Immature natural killer cell (primary cell): ENCODE results near the gene SIRT6. TPM values are rescaled to one million over a fixed set of nuclear protein-coding genes. Genes with fewer than 3 reads are reported as not detected.

ENCODE experiments used
- DNase-seq, 3 donors: peaks; one replicate each; pipeline ENCODE4 v3.0.0; 2022; ENCODE audit warnings: mixed read lengths in 1 of 3
- H3K27ac Mint-ChIP-seq, 6 donors: one replicate each; pipeline ENCODE4 v1.8.0; 2020; ENCODE audit warnings: mixed read lengths in 6 of 6, mild to moderate bottlenecking in 5 of 6, inconsistent platforms in 4 of 6, moderate library complexity in 3 of 6
- H3K27me3 Mint-ChIP-seq, 3 donors: one replicate each; pipeline ENCODE4 v1.8.0; 2020 to 2021; ENCODE audit warnings: low read depth in 3 of 3, mild to moderate bottlenecking in 3 of 3, mixed read lengths in 3 of 3, moderate library complexity in 3 of 3, inconsistent platforms in 1 of 3
- H3K36me3 Mint-ChIP-seq, 3 donors: one replicate each; pipeline ENCODE4 v1.8.0; 2020; ENCODE audit warnings: mixed read lengths in 3 of 3, inconsistent platforms in 2 of 3, mild to moderate bottlenecking in 2 of 3
- H3K4me1 Mint-ChIP-seq, 2 donors: one replicate each; pipeline ENCODE4 v1.8.0; 2020; ENCODE audit warnings: inconsistent platforms in 2 of 2, mild to moderate bottlenecking in 2 of 2, mixed read lengths in 2 of 2, moderate library complexity in 1 of 2
- H3K4me3 Mint-ChIP-seq, 5 donors: one replicate each; pipeline ENCODE4 v1.8.0; 2020; ENCODE audit warnings: mild to moderate bottlenecking in 5 of 5, mixed read lengths in 5 of 5, inconsistent platforms in 3 of 5, moderate library complexity in 3 of 5
- H3K9me3 Mint-ChIP-seq, 6 donors: one replicate each; pipeline ENCODE4 v1.8.0; 2020; ENCODE audit warnings: mild to moderate bottlenecking in 6 of 6, mixed read lengths in 6 of 6, inconsistent platforms in 4 of 6, moderate library complexity in 3 of 6
- polyA plus RNA-seq, 3 donors: library from polyadenylated mRNA; unstranded; fragments of 300-500 nt; fragmentation: Illumina TruSeq; gene quantifications; one replicate each; pipeline ENCODE4 v1.2.3, GENCODE V29; 2021

Gene SIRT6
- polyA plus RNA-seq, 3 donors from 2014 or later = 0.86 to 7.4 (median 1.4) TPM

GRCh38 chr19:4215807-4216206 is 33.4 kb upstream of the SIRT6 start:
- Mint-ChIP-seq H3K4me3 (no peak overlapping the region), H3K27ac (no peak overlapping the region), H3K9me3 (no peaks in the 10 kb centered on the region), H3K4me1 (peaks cover 12 to 13% of the 10 kb centered on the region in 2 donors), H3K36me3 (peaks cover 0 to 5% (median 0%) of the 10 kb centered on the region in 3 donors), H3K27me3 (peaks cover 2 to 3% (median 2%) of the 10 kb centered on the region in 3 donors)
- DNase-seq = no peak

GRCh38 chr19:4213116-4213515 is 30.8 kb upstream of the SIRT6 start:
- H3K27ac Mint-ChIP-seq = no peak overlapping the region
- no peaks in the 10 kb centered on the region for H3K9me3 Mint-ChIP-seq

GRCh38 chr19:4210166-4210731 is 27.9 kb upstream of the SIRT6 start:
- H3K4me1 Mint-ChIP-seq = peaks cover 12 to 13% of the 10 kb centered on the region in 2 donors
- peaks cover 3 to 6% (median 5%) of the 10 kb centered on the region in 3 donors for H3K27me3 Mint-ChIP-seq
- no peaks in the 10 kb centered on the region for H3K9me3 Mint-ChIP-seq
- no peak overlapping the region for H3K4me3 Mint-ChIP-seq
- DNase-seq = no peak
- H3K36me3 Mint-ChIP-seq = no peaks in the 10 kb centered on the region
- no peak overlapping the region for H3K27ac Mint-ChIP-seq

More at GRCh38 chr19:4213116-4213515, 30.8 kb upstream of the SIRT6 start:
- DNase-seq = no peak
- Mint-ChIP-seq H3K27me3 (peaks cover 3 to 5% (median 4%) of the 10 kb centered on the region in 3 donors), H3K4me3 (no peak overlapping the region), H3K4me1 (peaks cover 12 to 13% of the 10 kb centered on the region in 2 donors), H3K36me3 (peaks cover 0 to 5% (median 0%) of the 10 kb centered on the region in 3 donors)

GRCh38 chr19:4208385-4209094 is 26.2 kb upstream of the SIRT6 start:
- Mint-ChIP-seq H3K27me3 (peaks cover 0 to 6% (median 5%) of the 10 kb centered on the region in 3 donors), H3K9me3 (no peaks in the 10 kb centered on the region), H3K27ac (no peak overlapping the region), H3K4me1 (no peaks in the 10 kb centered on the region), H3K4me3 (no peak overlapping the region), H3K36me3 (no peaks in the 10 kb centered on the region)
- DNase-seq = no peak

GRCh38 chr19:4206818-4207484 is 24.6 kb upstream of the SIRT6 start:
- Mint-ChIP-seq H3K36me3 (no peaks in the 10 kb centered on the region), H3K9me3 (no peaks in the 10 kb centered on the region), H3K4me1 (no peaks in the 10 kb centered on the region), H3K4me3 (no peak overlapping the region), H3K27ac (no peak overlapping the region), H3K27me3 (peaks cover 0 to 8% (median 6%) of the 10 kb centered on the region in 3 donors)
- DNase-seq = no peak

- peaks cover 6 to 7% (median 7%) of the 10 kb centered on the region in 3 donors for H3K36me3 Mint-ChIP-seq
- H3K4me3 Mint-ChIP-seq = no peak overlapping the region
- H3K27me3 Mint-ChIP-seq = peaks cover 6 to 19% (median 15%) of the 10 kb centered on the region in 3 donors
- H3K9me3 Mint-ChIP-seq = peaks cover 0 to 9% (median 2%) of the 10 kb centered on the region in 6 donors
- DNase-seq = no peak
- peaks cover 7 to 11% of the 10 kb centered on the region in 2 donors for H3K4me1 Mint-ChIP-seq
- H3K27ac Mint-ChIP-seq = no peak overlapping the region
Measured at GRCh38 chr19:4201798-4202197, 19.4 kb upstream of the SIRT6 start.

GRCh38 chr19:4200940-4201542 is 18.7 kb upstream of the SIRT6 start:
- no peak for DNase-seq
- Mint-ChIP-seq H3K27me3 (peaks cover 11 to 24% (median 19%) of the 10 kb centered on the region in 3 donors), H3K36me3 (peaks cover 6 to 10% (median 7%) of the 10 kb centered on the region in 3 donors), H3K4me1 (peaks cover 7 to 11% of the 10 kb centered on the region in 2 donors), H3K4me3 (no peak overlapping the region), H3K27ac (no peak overlapping the region), H3K9me3 (peaks cover 0 to 9% (median 2%) of the 10 kb centered on the region in 6 donors)

- peaks cover 6 to 11% (median 7%) of the 10 kb centered on the region in 3 donors for H3K36me3 Mint-ChIP-seq
- no peak overlapping the region for H3K4me3 Mint-ChIP-seq
- DNase-seq = no peak
- peaks cover 0 to 9% (median 2%) of the 10 kb centered on the region in 6 donors for H3K9me3 Mint-ChIP-seq
- peaks cover 7 to 11% of the 10 kb centered on the region in 2 donors for H3K4me1 Mint-ChIP-seq
- peaks cover 11 to 24% (median 22%) of the 10 kb centered on the region in 3 donors for H3K27me3 Mint-ChIP-seq
- H3K27ac Mint-ChIP-seq = no peak overlapping the region
Measured at GRCh38 chr19:4199699-4200293, 17.4 kb upstream of the SIRT6 start.

GRCh38 chr19:4198467-4199126 is 16.2 kb upstream of the SIRT6 start:
- peaks cover 7 to 11% of the 10 kb centered on the region in 2 donors for H3K4me1 Mint-ChIP-seq
- H3K36me3 Mint-ChIP-seq = peaks cover 6 to 11% (median 7%) of the 10 kb centered on the region in 3 donors
- DNase-seq = no peak
- no peak overlapping the region for H3K4me3 Mint-ChIP-seq
- H3K27me3 Mint-ChIP-seq = peaks cover 11 to 32% (median 25%) of the 10 kb centered on the region in 3 donors
- peaks cover 0 to 9% (median 2%) of the 10 kb centered on the region in 6 donors for H3K9me3 Mint-ChIP-seq
- H3K27ac Mint-ChIP-seq = no peak overlapping the region

GRCh38 chr19:4197625-4198466 is 15.5 kb upstream of the SIRT6 start:
- Mint-ChIP-seq H3K4me1 (peaks cover 7 to 11% of the 10 kb centered on the region in 2 donors), H3K27me3 (peaks cover 11 to 31% (median 27%) of the 10 kb centered on the region in 3 donors), H3K36me3 (peaks cover 6 to 11% (median 7%) of the 10 kb centered on the region in 3 donors), H3K4me3 (no peak overlapping the region), H3K9me3 (peaks cover 0 to 9% (median 2%) of the 10 kb centered on the region in 6 donors), H3K27ac (peak overlapping the region in 2 of 6 donors; percentile 29 to 51)
- no peak for DNase-seq

GRCh38 chr19:4197228-4197624 is 14.9 kb upstream of the SIRT6 start:
- H3K4me1 Mint-ChIP-seq = peaks cover 7 to 11% of the 10 kb centered on the region in 2 donors
- DNase-seq = no peak
- H3K36me3 Mint-ChIP-seq = peaks cover 6 to 11% (median 7%) of the 10 kb centered on the region in 3 donors
- peak overlapping the region in 1 of 5 donors; percentile 21 for H3K4me3 Mint-ChIP-seq
- peak overlapping the region in 1 of 6 donors; percentile 51 for H3K27ac Mint-ChIP-seq
- peaks cover 0 to 9% (median 2%) of the 10 kb centered on the region in 6 donors for H3K9me3 Mint-ChIP-seq
- H3K27me3 Mint-ChIP-seq = peaks cover 11 to 31% (median 27%) of the 10 kb centered on the region in 3 donors

- H3K36me3 Mint-ChIP-seq = peaks cover 6 to 11% (median 7%) of the 10 kb centered on the region in 3 donors
- no peak for DNase-seq
- peaks cover 0 to 9% (median 2%) of the 10 kb centered on the region in 6 donors for H3K9me3 Mint-ChIP-seq
- H3K27me3 Mint-ChIP-seq = peaks cover 11 to 31% (median 24%) of the 10 kb centered on the region in 3 donors
- H3K4me1 Mint-ChIP-seq = peaks cover 7 to 11% of the 10 kb centered on the region in 2 donors
- H3K4me3 Mint-ChIP-seq = no peak overlapping the region
- H3K27ac Mint-ChIP-seq = no peak overlapping the region
Measured at GRCh38 chr19:4196587-4197148, 14.3 kb upstream of the SIRT6 start.
